H1 (cell line): ENCODE data around the gene FBXL12.

Experiments
- BRCA1 ChIP-seq: IDR thresholded peaks from 2 replicates; pipeline ENCODE4 v1.6.1; 2012; ENCODE audit warnings: low read depth, low read length, improper control_type of control experiment
- CTBP2 ChIP-seq: IDR thresholded peaks from 2 replicates; pipeline ENCODE4 v1.7.0; 2011; ENCODE audit warnings: borderline replicate concordance, mild to moderate bottlenecking, moderate library complexity, mixed read lengths, low read length; ENCODE audit not compliant: insufficient read depth, insufficient read length
- EGR1 ChIP-seq: IDR thresholded peaks from 2 replicates; pipeline ENCODE4 v1.6.1; 2011; ENCODE audit warnings: low read depth, low read length, borderline replicate concordance
- EZH2 ChIP-seq: fragments of 200-600 bp; sonication (generic); IDR thresholded peaks from 2 replicates; pipeline ENCODE4 v1.7.1; 2012; ENCODE audit warnings: low read depth, mild to moderate bottlenecking, moderate library complexity, low read length, inconsistent platforms; ENCODE audit not compliant: severe bottlenecking
- JUN ChIP-seq: IDR thresholded peaks from 2 replicates; pipeline ENCODE4 v1.6.1; 2011; ENCODE audit warnings: low read depth, mild to moderate bottlenecking, improper control_type of control experiment, low read length
- POLR2A ChIP-seq, 2 experiments: IDR thresholded peaks; 1 replicate in 1 of 2; 2 replicates in 1 of 2; pipeline ENCODE4 v1.6.1; 2011; ENCODE audit warnings: low read depth in 2 of 2, low read length in 2 of 2, mild to moderate bottlenecking in 2 of 2; ENCODE audit errors: control extremely low read depth in 1 of 2
- POLR2AphosphoS5 ChIP-seq: IDR thresholded peaks from 2 replicates; pipeline ENCODE4 v1.6.1; 2011; ENCODE audit warnings: low read depth, low read length
- SIN3A ChIP-seq, 2 experiments: IDR thresholded peaks in 1 of 2; conservative IDR thresholded peaks in 1 of 2; 2 replicates each; pipeline ENCODE4 v1.6.1; 2011 to 2012; ENCODE audit warnings: low read length in 2 of 2, improper control_type of control experiment in 1 of 2, low read depth in 1 of 2, mild to moderate bottlenecking in 1 of 2
- SP1 ChIP-seq: IDR thresholded peaks from 2 replicates; pipeline ENCODE4 v1.6.1; 2011; ENCODE audit warnings: low read depth, low read length
- TAF1 ChIP-seq: IDR thresholded peaks from 2 replicates; pipeline ENCODE4 v1.6.1; 2011; ENCODE audit warnings: mild to moderate bottlenecking, low read depth, low read length
- TF ChIP-seq, protein P1 (sequence below), 3 experiments: IDR thresholded peaks; 1 replicate in 2 of 3; 2 replicates in 1 of 3; pipeline versions ENCODE4 v1.5.1 to v1.6.1; 2011; ENCODE audit warnings: low read length in 3 of 3, mild to moderate bottlenecking in 3 of 3, inconsistent platforms in 2 of 3, low read depth in 1 of 3, moderate library complexity in 1 of 3; ENCODE audit not compliant: insufficient read depth in 1 of 3; ENCODE audit errors: control extremely low read depth in 1 of 3
- TF ChIP-seq, protein P2 (sequence below): IDR thresholded peaks from 2 replicates; pipeline ENCODE4 v1.6.1; 2012; ENCODE audit warnings: inconsistent platforms
- TF ChIP-seq, protein P3 (sequence below): IDR thresholded peaks from 2 replicates; pipeline ENCODE4 v1.6.1; 2011; ENCODE audit warnings: low read length, improper control_type of control experiment
- TF ChIP-seq, protein P4 (sequence below): IDR thresholded peaks from 2 replicates; pipeline ENCODE4 v1.6.1; 2012; ENCODE audit warnings: low read length, inconsistent platforms

DNA sequence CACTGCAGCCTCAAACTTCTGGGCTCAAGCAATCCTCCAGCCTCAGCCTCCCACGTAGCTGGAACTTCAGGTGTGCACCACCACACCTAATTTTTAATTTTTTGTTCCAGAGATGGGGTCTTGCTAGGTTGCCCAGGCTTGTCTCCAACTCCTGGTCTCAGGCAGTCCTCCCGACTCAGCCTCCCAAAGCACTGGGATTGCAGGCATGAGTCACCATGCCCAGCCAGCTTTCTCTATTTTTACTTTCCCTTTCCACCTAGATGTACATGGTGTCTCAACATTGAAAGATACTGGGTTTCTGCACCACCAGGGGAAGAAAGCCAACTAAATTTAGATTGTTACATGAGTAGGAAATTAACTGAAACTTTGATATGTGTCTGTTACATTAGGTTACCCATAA lies 36.5 kb downstream of the FBXL12 start:
- no peak for TF ChIP-seq EZH2
- TF ChIP-seq, protein P1, sequence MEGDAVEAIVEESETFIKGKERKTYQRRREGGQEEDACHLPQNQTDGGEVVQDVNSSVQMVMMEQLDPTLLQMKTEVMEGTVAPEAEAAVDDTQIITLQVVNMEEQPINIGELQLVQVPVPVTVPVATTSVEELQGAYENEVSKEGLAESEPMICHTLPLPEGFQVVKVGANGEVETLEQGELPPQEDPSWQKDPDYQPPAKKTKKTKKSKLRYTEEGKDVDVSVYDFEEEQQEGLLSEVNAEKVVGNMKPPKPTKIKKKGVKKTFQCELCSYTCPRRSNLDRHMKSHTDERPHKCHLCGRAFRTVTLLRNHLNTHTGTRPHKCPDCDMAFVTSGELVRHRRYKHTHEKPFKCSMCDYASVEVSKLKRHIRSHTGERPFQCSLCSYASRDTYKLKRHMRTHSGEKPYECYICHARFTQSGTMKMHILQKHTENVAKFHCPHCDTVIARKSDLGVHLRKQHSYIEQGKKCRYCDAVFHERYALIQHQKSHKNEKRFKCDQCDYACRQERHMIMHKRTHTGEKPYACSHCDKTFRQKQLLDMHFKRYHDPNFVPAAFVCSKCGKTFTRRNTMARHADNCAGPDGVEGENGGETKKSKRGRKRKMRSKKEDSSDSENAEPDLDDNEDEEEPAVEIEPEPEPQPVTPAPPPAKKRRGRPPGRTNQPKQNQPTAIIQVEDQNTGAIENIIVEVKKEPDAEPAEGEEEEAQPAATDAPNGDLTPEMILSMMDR (IDR thresholded peaks at IDR 0.05; ENCODE audit: control extremely low read depth in 1 of 3, insufficient read depth in 1 of 3, low read depth in 1 of 3, low read length in 3 of 3) = no peak
- no peak for TF ChIP-seq SIN3A (conservative IDR thresholded peaks at IDR 0.05 in 1 of 2, IDR thresholded peaks at IDR 0.05 in 1 of 2; ENCODE audit: low read depth in 1 of 2, low read length in 2 of 2)
- TF ChIP-seq POLR2A (IDR thresholded peaks at IDR 0.05; ENCODE audit: control extremely low read depth in 1 of 2, low read depth in 2 of 2, low read length in 2 of 2) = no peak
- TF ChIP-seq BRCA1 = no peak
- TF ChIP-seq POLR2AphosphoS5 = no peak
- TF ChIP-seq, protein P2, sequence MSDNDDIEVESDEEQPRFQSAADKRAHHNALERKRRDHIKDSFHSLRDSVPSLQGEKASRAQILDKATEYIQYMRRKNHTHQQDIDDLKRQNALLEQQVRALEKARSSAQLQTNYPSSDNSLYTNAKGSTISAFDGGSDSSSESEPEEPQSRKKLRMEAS = no peak
- TF ChIP-seq, protein P3, sequence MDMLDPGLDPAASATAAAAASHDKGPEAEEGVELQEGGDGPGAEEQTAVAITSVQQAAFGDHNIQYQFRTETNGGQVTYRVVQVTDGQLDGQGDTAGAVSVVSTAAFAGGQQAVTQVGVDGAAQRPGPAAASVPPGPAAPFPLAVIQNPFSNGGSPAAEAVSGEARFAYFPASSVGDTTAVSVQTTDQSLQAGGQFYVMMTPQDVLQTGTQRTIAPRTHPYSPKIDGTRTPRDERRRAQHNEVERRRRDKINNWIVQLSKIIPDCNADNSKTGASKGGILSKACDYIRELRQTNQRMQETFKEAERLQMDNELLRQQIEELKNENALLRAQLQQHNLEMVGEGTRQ = no peak
- TF ChIP-seq, protein P4, sequence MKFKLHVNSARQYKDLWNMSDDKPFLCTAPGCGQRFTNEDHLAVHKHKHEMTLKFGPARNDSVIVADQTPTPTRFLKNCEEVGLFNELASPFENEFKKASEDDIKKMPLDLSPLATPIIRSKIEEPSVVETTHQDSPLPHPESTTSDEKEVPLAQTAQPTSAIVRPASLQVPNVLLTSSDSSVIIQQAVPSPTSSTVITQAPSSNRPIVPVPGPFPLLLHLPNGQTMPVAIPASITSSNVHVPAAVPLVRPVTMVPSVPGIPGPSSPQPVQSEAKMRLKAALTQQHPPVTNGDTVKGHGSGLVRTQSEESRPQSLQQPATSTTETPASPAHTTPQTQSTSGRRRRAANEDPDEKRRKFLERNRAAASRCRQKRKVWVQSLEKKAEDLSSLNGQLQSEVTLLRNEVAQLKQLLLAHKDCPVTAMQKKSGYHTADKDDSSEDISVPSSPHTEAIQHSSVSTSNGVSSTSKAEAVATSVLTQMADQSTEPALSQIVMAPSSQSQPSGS = no peak
- TF ChIP-seq EGR1 = no peak
- no peak for TF ChIP-seq JUN
- no peak for TF ChIP-seq CTBP2
- no peak for TF ChIP-seq TAF1
- no peak for TF ChIP-seq SP1
